Measurements from ENCODE around the gene LRRC49. TPM values are rescaled to one million over a fixed set of nuclear protein-coding genes. Genes with fewer than 3 reads are reported as not detected.
"Not testable (repeated sequence)": the region's sequence is repeated elsewhere in the genome, so short reads cannot be mapped to it uniquely, and the experiment has no call there.

Gene LRRC49
- total RNA-seq, 1 donor from 2014 or later, result 23.6 TPM

GRCh38 chr15:71042356-71042922 is 149.8 kb downstream of the LRRC49 start:
- no peak for DNase-seq (ENCODE audit: low spot score, unreplicated experiment)
- peaks cover 6% of the 10 kb centered on the region for H3K9me3 Mint-ChIP-seq (ENCODE audit: low read depth)
- H3K4me3 Mint-ChIP-seq (ENCODE audit: low read depth), result no peak overlapping the region
- H3K27ac Mint-ChIP-seq, result no peak overlapping the region
- H3K27me3 Mint-ChIP-seq, result no peaks in the 10 kb centered on the region
- H3K36me3 Mint-ChIP-seq (ENCODE audit: insufficient read depth), result peaks cover 1% of the 10 kb centered on the region
- no peak for TF ChIP-seq CTCF (IDR thresholded peaks at IDR 0.05; ENCODE audit: unreplicated experiment)
- no peaks in the 10 kb centered on the region for H3K4me1 Mint-ChIP-seq (ENCODE audit: low read depth)

- no peaks in the 10 kb centered on the region for H3K27me3 Mint-ChIP-seq
Observed at GRCh38 chr15:71043373-71043772, 150.7 kb downstream of the LRRC49 start.

GRCh38 chr15:71044006-71044405 is 151.4 kb downstream of the LRRC49 start:
- Mint-ChIP-seq H3K27ac (no peak overlapping the region), H3K9me3 (ENCODE audit: low read depth) (peaks cover 6% of the 10 kb centered on the region), H3K4me3 (ENCODE audit: low read depth) (no peak overlapping the region), H3K4me1 (ENCODE audit: low read depth) (no peaks in the 10 kb centered on the region), H3K36me3 (ENCODE audit: insufficient read depth) (peaks cover 1% of the 10 kb centered on the region), H3K27me3 (no peaks in the 10 kb centered on the region)
- no peak for TF ChIP-seq CTCF (IDR thresholded peaks at IDR 0.05; ENCODE audit: unreplicated experiment)
- no peak for DNase-seq (ENCODE audit: low spot score, unreplicated experiment)

More at GRCh38 chr15:71043373-71043772, 150.7 kb downstream of the LRRC49 start:
- Mint-ChIP-seq H3K4me3 (ENCODE audit: low read depth) (no peak overlapping the region), H3K27ac (no peak overlapping the region), H3K36me3 (ENCODE audit: insufficient read depth) (peaks cover 1% of the 10 kb centered on the region), H3K4me1 (ENCODE audit: low read depth) (no peaks in the 10 kb centered on the region), H3K9me3 (ENCODE audit: low read depth) (peaks cover 6% of the 10 kb centered on the region)
- no peak for TF ChIP-seq CTCF (IDR thresholded peaks at IDR 0.05; ENCODE audit: unreplicated experiment)
- DNase-seq (ENCODE audit: low spot score, unreplicated experiment), result no peak

GRCh38 chr15:71046146-71046545 is 153.5 kb downstream of the LRRC49 start:
- not testable (repeated sequence) for H3K9me3 Mint-ChIP-seq (ENCODE audit: low read depth); H3K27me3 Mint-ChIP-seq; H3K27ac Mint-ChIP-seq; H3K4me3 Mint-ChIP-seq (ENCODE audit: low read depth); H3K36me3 Mint-ChIP-seq (ENCODE audit: insufficient read depth); H3K4me1 Mint-ChIP-seq (ENCODE audit: low read depth); DNase-seq (ENCODE audit: low spot score, unreplicated experiment)

- no peak overlapping the region for H3K4me3 Mint-ChIP-seq (ENCODE audit: low read depth)
- no peaks in the 10 kb centered on the region for H3K27me3 Mint-ChIP-seq
- peaks cover 3% of the 10 kb centered on the region for H3K36me3 Mint-ChIP-seq (ENCODE audit: insufficient read depth)
- no peak for DNase-seq (ENCODE audit: low spot score, unreplicated experiment)
- no peak for TF ChIP-seq CTCF (IDR thresholded peaks at IDR 0.05; ENCODE audit: unreplicated experiment)
- peaks cover 6% of the 10 kb centered on the region for H3K9me3 Mint-ChIP-seq (ENCODE audit: low read depth)
- H3K4me1 Mint-ChIP-seq (ENCODE audit: low read depth), result no peaks in the 10 kb centered on the region
- no peak overlapping the region for H3K27ac Mint-ChIP-seq
Observed at GRCh38 chr15:71048913-71049675, 156.5 kb downstream of the LRRC49 start.

Measured in progenitor cell of endocrine pancreas (in vitro differentiated cells).